Fibroblast of lung (primary cell): Measurements from ENCODE around the gene VPS35L. TPM values are rescaled to one million over a fixed set of nuclear protein-coding genes. Genes with fewer than 3 reads are reported as not detected.

Experiments used
- DNase-seq, 2 donors: peaks; one replicate each; pipeline versions ENCODE4 v3.0.0 to v3.0.0-alpha.2; 2010; ENCODE audit warnings: low read depth in 2 of 2
- H2AFZ ChIP-seq: 2 replicates; pipeline ENCODE4 v1.5.1; 2012; ENCODE audit warnings: low read length, control low read depth, inconsistent platforms
- H3K27ac ChIP-seq: 2 replicates; pipeline ENCODE4 v1.5.1; 2011; ENCODE audit warnings: low read length, control low read depth; ENCODE audit not compliant: insufficient read depth
- H3K27me3 ChIP-seq: 2 replicates; pipeline ENCODE4 v1.5.1; 2011; ENCODE audit warnings: mild to moderate bottlenecking, low read length; ENCODE audit not compliant: control insufficient read depth, insufficient read depth
- H3K36me3 ChIP-seq: 2 replicates; pipeline ENCODE4 v1.5.1; 2011; ENCODE audit warnings: low read length; ENCODE audit not compliant: control insufficient read depth, insufficient read depth
- H3K4me1 ChIP-seq: 2 replicates; pipeline ENCODE4 v1.5.1; 2011; ENCODE audit warnings: low read length; ENCODE audit not compliant: control insufficient read depth, insufficient read depth; ENCODE audit errors: extremely low read depth
- H3K4me2 ChIP-seq: 2 replicates; pipeline ENCODE4 v1.5.1; 2011; ENCODE audit warnings: low read length, control low read depth; ENCODE audit not compliant: insufficient read depth; ENCODE audit errors: extremely low read depth
- H3K4me3 ChIP-seq, 4 experiments: fragments of 200-600 bp in 1 of 4; sonication (generic) in 1 of 4; replicated peaks in 1 of 4; 2 replicates each; pipeline ENCODE4 v1.5.1; 2011 to 2016; ENCODE audit warnings: low read length in 4 of 4, low read depth in 3 of 4, mild to moderate bottlenecking in 3 of 4, control low read depth in 2 of 4, inconsistent platforms in 1 of 4, mixed read lengths in 1 of 4; ENCODE audit not compliant: insufficient read depth in 1 of 4; ENCODE audit errors: control extremely low read depth in 1 of 4
- H3K79me2 ChIP-seq: 2 replicates; pipeline ENCODE4 v1.5.1; 2012; ENCODE audit warnings: mild to moderate bottlenecking, low read length, inconsistent platforms; ENCODE audit not compliant: control insufficient read depth, insufficient read depth
- H3K9ac ChIP-seq: 2 replicates; pipeline ENCODE4 v1.5.1; 2011; ENCODE audit warnings: mild to moderate bottlenecking, low read length, control low read depth; ENCODE audit not compliant: insufficient read depth
- H3K9me3 ChIP-seq: 2 replicates; pipeline ENCODE4 v1.5.1; 2012; ENCODE audit warnings: low read depth, low read length; ENCODE audit not compliant: control insufficient read depth, insufficient read depth
- H4K20me1 ChIP-seq: 2 replicates; pipeline ENCODE4 v1.5.1; 2011; ENCODE audit warnings: low read length; ENCODE audit not compliant: control insufficient read depth, insufficient read depth; ENCODE audit errors: extremely low read depth
- CTCF ChIP-seq, 2 donors: IDR thresholded peaks in 1 of 2; conservative IDR thresholded peaks in 1 of 2; 1 replicate in 1 of 2; 2 replicates in 1 of 2; pipeline ENCODE4 v1.5.1; 2011 to 2012; ENCODE audit warnings: low read length in 2 of 2, control low read depth in 1 of 2, inconsistent platforms in 1 of 2, low read depth in 1 of 2, mild to moderate bottlenecking in 1 of 2
- EZH2 ChIP-seq: IDR thresholded peaks from 2 replicates; pipeline ENCODE4 v1.5.1; 2012; ENCODE audit warnings: low read length, control low read depth, mild to moderate bottlenecking; ENCODE audit errors: missing control alignments
- polyA plus RNA-seq, 2 donors: library from polyadenylated mRNA; depleted of rRNA in 1 of 2; stranded (reverse) in 1 of 2; unstranded in 1 of 2; fragments of >200 nt; gene quantifications; 2 replicates each; pipeline ENCODE4 v1.2.1, GENCODE V29; 2011 to 2012; ENCODE audit warnings: missing spikeins in 1 of 2
- total RNA-seq: library from RNA; depleted of rRNA; stranded (reverse); fragments of >200 nt; gene quantifications from 2 replicates; pipeline ENCODE4 v1.2.1, GENCODE V29; 2014

Gene VPS35L
- total and polyA plus RNA-seq, 2 donors (not counting 1 experiment from before 2014, with no cell fraction given): 46.7 to 54.7 TPM

- Histone ChIP-seq H3K9ac (no peak overlapping the region), H2AFZ (no peak overlapping the region), H3K27ac (no peak overlapping the region), H3K4me3 (no peak overlapping the region), H3K79me2 (no peaks in the 10 kb centered on the region), H3K9me3 (no peaks in the 10 kb centered on the region), H3K4me1 (peaks cover 20% of the 10 kb centered on the region), H3K27me3 (no peaks in the 10 kb centered on the region), H4K20me1 (no peaks in the 10 kb centered on the region), H3K36me3 (peaks cover 5% of the 10 kb centered on the region), H3K4me2 (no peak overlapping the region)
- DNase-seq: no peak
- TF ChIP-seq EZH2 (no peak), CTCF (conservative IDR thresholded peaks at IDR 0.05 in 1 of 2, IDR thresholded peaks at IDR 0.05 in 1 of 2; ENCODE audit: low read depth in 1 of 2, low read length in 2 of 2) (no peak)
Measured at GRCh38 chr16:19697756-19698318, 142.3 kb downstream of the VPS35L start.

DNA sequence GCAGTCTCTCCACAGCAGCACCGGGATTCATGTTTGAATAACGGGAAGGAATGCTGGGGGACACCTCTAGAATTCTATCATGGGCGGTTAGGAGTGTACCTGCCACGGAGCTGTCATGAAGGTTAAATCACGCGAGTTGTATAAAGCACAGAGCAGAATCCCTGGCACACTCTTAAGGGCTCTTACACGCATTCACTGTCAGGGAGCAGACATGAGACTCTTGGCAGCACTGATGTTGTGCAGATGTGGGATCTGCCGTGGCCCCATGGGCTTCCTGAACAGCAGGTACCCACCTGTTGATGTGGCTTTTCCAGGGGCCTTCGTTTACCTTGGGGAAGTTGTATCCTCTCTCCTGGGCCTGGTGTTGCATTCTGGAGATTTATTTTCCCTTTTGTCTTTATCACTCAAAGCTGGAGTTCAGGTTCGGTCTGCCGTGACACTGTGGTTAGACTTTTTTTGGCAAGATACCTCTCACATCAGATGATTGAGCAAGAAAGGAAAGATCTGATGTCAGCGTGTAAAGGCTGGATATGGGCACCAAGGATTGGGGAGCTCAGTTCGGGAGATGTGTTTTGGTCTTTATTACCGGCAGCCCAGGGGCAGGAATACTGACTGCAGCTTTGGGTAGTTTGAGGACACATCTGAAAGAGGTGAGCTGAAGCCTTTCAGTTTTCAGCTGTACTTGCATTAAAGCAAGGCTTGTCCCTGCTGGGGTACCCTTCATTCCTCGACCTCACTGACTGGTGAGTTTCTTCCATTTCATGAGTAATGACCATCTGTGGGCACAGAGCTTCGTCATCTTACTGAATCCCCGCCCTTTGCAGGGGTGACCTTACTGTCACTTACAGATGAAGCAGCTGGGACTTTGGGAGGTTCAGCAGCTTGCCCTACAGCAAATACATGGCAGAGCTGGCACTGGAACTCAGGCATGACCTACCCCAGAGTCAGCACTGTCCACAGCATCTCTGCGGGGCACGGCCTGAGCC lies 143.3 kb downstream of the VPS35L start:
- peaks cover 4% of the 10 kb centered on the region for H3K36me3 ChIP-seq
- TF ChIP-seq CTCF (conservative IDR thresholded peaks at IDR 0.05 in 1 of 2, IDR thresholded peaks at IDR 0.05 in 1 of 2; ENCODE audit: low read depth in 1 of 2, low read length in 2 of 2): no peak
- no peak for TF ChIP-seq EZH2
- H3K9ac ChIP-seq: no peak overlapping the region

DNA sequence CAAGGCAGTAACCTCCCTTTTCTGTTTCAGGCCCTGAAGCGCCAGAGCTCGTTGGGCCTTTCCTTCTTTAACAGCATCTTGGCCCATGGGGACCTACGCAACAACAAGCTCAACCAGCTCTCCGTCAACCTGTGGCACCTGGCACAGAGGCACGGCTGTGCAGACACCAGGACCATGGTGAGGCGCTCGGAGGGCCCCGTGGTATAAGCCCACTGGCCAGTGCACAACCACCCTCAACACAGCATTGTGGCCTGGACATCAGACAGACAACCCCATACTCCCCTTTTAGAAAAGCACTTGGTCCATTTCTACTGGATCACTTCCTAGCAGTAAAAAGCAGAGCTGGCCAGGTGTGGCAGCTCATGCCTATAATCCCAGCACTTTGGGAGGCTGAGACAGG lies 144.0 kb downstream of the VPS35L start:
- Histone ChIP-seq H2AFZ (no peak overlapping the region), H3K9ac (no peak overlapping the region), H4K20me1 (no peaks in the 10 kb centered on the region), H3K27ac (peak overlapping the region; percentile 31), H3K27me3 (no peaks in the 10 kb centered on the region), H3K4me2 (no peak overlapping the region), H3K4me3 (no peak overlapping the region), H3K4me1 (peaks cover 22% of the 10 kb centered on the region), H3K79me2 (no peaks in the 10 kb centered on the region), H3K36me3 (peaks cover 4% of the 10 kb centered on the region), H3K9me3 (no peaks in the 10 kb centered on the region)
- no peak for TF ChIP-seq EZH2
- TF ChIP-seq CTCF (conservative IDR thresholded peaks at IDR 0.05 in 1 of 2, IDR thresholded peaks at IDR 0.05 in 1 of 2; ENCODE audit: low read depth in 1 of 2, low read length in 2 of 2): no peak
- no peak for DNase-seq

More for the DNA sequence above, 143.3 kb downstream of the VPS35L start:
- Histone ChIP-seq H4K20me1 (no peaks in the 10 kb centered on the region), H3K4me3 (no peak overlapping the region), H3K79me2 (no peaks in the 10 kb centered on the region), H3K27me3 (no peaks in the 10 kb centered on the region), H3K4me2 (no peak overlapping the region), H2AFZ (no peak overlapping the region), H3K9me3 (no peaks in the 10 kb centered on the region), H3K4me1 (peaks cover 20% of the 10 kb centered on the region), H3K27ac (no peak overlapping the region)
- DNase-seq: peak; percentile 32 to 65
